HG03342 (cell line): ENCODE data around the gene ELOF1.
A peak's percentile ranks its signal among the peaks of the same experiment; 100 is the strongest.

Source experiments
- ATAC-seq: cut with Tn5 transposase; IDR thresholded peaks from one replicate; pipeline ENCODE4 v1.9.1; 2021; ENCODE audit warnings: mild to moderate bottlenecking, moderate library complexity; ENCODE audit not compliant: unreplicated experiment

ELOF1 gene

DNA sequence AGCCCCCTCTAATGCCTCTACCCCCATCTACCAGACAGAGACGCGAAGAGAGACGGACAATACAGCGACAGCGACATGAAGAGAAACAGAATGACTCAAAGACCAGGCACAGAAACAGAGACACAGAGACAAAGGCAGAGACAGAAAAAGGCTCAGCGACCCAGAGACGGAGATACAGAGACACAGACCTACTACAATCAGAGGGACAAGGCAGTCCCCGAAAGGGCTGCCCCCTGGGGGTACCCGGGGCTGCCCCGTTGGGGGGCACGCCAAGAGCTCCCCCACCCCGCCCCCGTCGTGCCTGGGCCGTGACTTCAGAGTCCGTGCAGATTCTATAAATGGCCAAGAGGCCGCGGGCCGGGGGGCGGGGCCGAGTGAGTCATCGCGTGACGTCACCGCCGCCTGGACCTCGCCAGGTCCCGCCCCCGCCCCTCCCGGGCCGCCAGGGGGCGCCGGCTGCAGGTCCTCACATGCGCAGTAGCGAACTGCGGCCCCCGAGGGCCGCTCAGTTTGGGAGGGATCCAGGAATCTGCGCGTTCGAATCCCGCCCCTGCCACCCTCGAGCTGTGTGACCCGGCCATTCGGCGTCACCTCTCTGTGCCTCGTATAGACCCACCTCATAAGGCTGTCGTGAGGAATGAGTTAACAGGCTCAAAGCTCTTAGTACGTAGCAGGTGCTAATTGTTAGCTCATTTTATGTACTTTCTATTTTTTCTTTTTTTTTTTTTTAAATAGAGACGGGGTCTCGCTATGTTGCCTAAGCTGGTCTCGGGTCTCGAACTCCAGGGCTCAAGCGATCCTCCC is 23.0 kb downstream of the ELOF1 start:
- ATAC-seq: peak; percentile 63

DNA sequence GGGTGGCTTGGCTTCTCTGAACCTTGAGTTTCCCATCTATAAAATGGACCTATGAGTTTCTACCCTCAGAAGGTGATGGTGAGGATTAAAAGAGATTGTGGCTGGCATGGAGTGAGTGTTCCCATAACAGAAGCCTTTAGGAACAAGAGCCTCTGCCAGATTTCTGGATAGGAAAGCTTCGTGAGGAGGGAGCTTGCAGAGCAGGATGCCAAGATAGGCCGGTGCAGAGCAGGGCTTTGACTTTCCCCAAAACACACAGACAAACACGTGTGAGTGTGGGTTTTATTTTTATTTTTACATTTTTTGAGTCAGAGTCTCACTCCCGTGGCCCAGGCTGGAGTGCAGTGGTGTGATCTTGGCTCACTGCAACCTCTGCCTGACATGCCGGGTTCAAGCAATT is 24.1 kb downstream of the ELOF1 start:
- ATAC-seq: no peak

DNA sequence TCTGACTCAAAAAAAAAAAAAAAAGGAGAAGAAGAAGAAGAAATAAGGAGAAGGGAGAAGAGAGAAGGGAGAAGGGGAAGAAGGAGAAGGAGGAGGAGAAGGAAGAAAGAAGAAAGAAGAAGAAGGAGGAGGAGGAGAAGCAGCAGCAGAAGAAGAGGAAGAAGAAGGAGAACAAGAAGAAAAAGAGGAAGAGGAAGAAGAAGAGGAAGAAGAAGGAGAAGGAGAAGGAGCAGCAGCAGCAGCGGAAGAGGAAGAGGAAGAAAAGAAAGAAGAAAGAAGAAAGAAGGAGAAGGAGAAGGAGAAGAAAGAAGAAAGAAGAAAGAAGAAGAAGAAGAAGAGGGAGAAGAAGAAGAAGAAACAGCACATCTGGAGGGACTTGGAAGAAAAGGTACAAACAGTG is 24.5 kb downstream of the ELOF1 start:
- no peak for ATAC-seq

DNA sequence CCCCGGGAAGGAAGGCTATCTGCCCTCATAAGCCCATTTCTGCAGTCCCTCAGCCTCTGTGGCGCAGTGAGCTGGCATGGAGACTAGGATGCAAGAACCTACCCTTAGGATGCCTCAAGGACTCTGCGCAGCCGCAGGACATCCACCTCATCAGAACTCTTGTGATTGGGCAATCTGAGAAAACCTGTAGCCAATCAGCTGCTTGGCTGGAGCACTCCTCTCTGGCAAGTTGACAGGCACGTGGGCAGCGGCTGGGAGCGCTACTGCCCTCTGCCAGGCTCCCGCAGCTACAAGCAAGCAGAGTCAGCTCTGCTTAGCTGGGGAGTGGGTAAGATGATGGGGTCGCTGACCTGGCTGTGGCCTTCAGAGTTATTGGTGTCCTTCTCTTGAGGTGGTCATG is 28.6 kb downstream of the ELOF1 start:
- ATAC-seq: no peak

DNA sequence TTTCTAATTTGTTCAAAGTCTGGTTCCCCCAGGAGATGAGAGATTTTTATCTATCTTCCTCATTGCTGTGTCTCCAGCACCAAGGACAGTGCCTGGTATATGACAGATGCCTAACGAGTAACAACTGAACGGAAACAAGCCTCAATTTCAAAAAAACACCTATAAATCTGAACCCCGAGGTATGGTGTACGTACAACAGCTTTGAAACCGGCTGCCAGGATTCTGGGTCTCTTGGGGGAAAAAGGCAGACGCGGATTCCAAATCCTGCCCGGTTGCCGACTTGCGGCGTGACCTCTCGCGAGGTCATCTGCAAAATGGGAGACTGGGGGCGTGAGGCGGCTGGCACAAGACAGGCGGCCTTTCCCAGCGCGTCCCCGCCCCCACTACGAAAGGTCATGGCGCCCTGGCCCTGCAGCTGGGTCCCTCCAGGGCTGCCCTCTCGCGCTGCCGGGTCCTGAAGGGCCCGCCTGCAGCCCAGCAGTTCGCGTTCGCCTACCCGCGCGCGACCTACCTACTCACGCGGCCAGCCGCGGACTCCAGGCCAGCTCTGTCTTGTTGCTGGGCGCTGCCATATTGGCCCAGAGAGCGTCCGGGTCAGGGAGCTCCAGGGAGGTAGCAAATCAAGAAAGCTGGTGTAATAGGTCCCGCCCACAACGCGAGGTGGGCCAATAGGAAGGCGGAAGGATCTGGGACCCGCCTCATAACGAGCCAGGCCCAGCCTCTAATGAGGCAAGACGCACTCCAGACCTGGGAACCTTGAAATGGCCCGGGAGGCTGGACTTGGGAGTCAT is 30.3 kb downstream of the ELOF1 start, which contains the start of gene ECSIT:
TSS of gene ECSIT (minus strand) at position 584 of the 791 bp plus-strand sequence. CDS start 9,964 bp downstream, outside the sequence.
- peak; percentile 94 for ATAC-seq

DNA sequence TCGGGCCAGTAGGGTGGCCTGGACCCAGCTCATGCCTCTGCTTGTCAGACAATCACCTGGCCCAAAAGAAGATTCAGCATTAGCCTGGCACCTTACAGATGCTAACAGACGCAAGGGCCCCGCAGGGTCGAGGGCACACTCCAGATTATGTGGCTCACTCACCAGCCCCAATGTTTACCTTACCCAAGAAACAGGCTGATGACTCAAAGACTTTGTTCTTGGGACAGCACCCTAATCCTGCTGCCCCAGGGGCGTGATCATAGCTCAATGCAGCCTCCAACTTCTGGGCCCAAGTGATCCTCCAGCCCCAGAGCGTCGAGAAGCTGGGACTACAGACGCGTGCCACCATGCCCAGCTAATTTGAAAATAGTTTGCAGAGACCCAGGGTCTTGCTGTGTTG is 39.9 kb downstream of the ELOF1 start:
- ATAC-seq: no peak

DNA sequence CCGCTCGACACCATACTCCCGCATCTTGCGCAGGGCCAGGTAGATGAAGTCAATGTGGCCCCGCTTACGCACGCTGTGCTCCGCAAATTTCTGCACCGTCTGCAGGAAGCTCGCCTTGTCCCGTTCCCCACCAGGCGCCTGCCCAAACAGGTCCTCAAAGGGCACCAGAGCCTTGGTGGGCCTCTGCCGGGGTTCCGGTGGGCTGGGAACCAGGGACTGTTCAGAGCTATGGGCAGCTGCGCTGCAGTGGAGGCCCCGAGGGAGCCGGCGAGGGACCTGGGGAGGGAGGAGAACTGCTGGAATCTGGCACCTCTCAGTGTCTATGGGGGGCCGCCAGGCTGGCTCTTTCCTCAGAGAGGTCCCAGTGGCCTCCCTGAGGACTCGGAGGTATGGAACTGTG is 45.1 kb downstream of the ELOF1 start:
- ATAC-seq: no peak

DNA sequence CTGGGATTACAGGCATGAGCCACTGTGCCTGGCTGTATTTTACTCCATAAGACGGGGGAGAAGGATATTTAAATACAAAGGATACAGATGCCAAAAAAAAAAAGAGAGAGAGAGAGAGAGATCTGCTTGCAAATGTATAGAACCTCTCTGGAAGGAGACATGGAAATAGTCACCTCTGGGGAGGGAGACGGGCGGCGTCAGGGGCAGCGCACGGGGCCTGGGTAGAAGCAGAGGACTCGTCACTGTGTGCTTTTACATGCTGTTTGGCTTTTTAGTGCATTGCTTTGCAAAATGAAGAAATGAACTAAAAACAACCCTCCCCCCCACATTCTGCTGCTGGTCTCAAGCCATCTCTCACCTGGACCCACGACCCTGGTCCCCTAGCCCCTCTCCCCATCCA is 48.6 kb downstream of the ELOF1 start:
- no peak for ATAC-seq

DNA sequence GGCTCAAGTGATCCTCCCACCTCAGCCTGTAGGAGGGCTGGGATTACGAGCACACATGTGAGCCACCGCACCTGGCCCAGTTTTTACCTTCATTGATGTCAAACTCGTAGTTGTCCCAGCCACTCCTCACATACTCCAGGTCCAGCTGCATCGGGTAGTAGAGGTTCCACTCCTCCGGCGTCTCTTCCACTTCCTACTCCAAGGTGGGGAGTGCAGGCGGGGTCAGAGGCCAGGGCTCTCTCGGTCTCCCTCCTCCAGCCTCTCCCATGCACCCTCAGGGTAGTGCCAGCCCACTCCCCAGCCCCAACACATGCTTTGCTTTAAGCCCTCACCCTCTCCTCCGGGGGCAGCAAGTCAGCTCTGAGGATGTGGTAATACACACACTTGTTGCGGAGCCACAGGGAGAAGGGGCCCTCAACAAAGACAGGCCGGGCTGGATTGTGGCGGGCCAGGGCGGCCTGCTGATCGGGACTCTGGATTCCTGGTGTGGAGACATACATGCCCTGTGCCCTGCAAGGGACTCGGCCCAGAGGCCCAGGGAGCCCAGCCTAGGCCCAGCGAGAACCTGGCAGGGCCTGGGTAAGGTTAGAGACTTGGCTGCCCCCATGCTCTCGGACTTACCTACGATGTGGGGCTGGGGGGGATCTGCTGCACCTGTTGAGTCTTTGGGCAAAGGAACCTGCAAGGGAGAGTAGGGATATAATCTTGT is 51.5 kb downstream of the ELOF1 start:
- no peak for ATAC-seq

DNA sequence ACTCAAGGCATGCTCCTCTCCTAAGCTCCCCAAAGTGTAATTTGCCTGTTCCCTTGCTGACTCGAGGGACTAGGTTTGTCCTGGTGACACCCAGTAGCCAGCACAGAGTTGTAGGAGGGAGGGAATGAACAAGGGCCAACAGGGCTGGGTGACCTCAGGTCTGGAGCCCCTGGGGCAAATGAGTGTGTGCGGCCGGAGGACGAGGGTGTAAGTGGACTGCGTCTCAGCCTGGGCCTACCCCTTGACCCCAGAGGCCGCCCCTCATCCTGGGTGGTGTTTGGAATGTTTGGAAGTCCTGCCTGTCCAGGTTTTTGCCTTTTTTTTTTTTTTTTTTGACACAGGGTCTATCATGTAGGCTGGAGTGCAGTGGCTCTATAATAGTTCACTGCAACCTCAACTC is 52.1 kb downstream of the ELOF1 start:
- no peak for ATAC-seq

DNA sequence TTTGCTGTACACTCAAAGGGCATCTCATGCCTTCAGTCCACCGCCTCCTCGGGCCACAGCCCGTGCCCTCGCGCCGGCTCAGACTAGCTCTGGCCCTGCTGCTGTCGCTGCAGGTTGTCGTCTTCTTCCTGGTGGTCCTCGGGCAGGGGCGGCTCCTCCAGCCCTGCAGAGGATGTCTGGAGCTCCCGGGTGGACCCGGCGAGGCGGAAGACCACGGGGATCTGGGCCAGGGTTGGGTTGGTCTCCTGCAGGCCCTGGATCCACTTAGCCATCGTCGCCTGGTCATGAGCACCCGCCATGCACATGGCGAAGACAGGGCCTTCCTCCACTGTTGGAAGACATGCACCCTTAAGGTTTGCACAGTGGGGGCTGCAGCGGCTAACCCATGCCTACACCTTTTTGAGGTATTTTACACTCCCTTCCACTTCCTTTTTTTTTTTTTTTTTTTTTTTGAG is 52.9 kb downstream of the ELOF1 start:
- peak; percentile 18 for ATAC-seq

DNA sequence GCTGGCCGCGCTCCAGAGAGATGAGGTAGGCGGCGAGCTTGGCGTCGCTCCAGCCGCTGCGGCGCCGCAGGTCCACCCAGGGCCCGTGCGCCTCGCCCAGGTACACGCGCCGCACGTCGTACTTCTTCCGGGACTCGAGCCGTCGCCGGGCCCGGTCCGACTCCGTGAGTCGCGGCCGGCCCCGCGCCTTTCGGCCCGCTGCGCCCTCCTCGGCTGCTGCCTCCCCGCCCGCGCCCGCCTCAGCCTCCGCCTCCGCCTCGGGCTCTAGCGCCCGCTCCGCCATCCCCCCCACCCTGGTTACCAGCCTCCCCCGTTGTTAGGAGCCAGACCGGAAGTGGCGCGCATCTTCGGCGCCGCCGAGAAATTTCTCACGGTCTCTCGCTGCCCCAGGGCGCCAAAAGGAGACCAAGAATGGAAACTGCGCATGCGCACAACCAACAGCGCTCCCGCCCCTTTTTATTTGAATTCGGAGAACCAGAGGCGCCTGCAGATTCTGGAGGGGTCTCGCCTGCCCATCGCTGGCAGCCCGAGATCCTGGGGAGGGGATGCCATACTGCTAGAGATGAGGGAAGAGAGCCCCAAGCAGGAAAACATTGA is 53.4 kb downstream of the ELOF1 start, which contains the start of gene ZNF653:
TSS of gene ZNF653 (minus strand) at position 336 of the 597 bp plus-strand sequence. CDS start at position 283, 53 bp downstream.
- ATAC-seq: peak; percentile 55

DNA sequence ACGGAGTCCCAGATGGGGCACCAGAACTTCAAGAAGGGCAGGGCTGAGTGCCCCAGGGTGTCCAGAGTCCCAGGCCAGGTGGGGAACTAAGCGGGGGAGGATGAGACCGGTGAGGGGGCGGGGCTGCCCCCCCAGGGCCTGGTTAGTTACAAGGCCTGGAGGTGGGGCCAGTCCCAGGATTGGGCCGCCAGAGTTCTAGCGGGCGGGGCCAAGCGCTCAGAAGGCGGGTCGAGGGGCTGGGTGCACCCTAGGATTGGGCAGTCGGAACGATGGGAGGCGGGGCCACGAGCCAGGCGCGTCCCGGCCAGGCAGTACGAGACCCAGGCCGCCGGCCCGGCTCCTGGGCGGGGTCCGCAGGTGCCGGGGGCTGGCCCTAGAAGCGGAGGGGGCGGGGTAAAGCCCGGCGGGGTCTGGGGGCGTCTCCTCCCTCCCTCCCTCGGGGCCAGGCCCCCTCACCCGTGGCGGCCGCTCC is 54.0 kb downstream of the ELOF1 start:
- peak; percentile 87 for ATAC-seq

DNA sequence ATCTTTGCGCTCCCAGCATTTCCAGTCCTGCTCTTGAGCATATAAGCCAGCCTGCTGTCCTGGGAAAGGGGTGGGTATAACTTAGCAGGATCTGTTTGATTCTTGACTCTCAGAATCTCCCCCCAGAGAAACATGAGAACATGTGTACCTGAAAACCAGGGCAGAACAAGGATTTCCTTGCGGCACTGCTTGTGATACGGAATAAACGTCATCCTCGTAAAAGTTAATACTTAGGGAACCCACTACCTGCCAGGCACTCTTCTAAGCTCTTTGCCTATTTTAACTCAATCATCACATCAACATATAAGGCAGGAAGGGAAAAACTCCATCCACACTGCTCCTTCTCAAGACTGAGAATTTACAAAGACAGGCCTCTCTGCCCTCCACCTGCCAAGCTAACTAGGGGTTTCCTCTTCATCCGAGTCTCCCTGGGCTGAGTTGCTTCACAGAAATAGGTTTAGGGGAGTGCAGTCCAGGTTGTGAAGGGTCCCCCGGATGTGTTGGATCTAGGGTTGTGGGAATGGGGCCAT is 54.5 kb downstream of the ELOF1 start:
- ATAC-seq: no peak
